ENCODE data around the gene ZNF536.

Gene ZNF536

DNA sequence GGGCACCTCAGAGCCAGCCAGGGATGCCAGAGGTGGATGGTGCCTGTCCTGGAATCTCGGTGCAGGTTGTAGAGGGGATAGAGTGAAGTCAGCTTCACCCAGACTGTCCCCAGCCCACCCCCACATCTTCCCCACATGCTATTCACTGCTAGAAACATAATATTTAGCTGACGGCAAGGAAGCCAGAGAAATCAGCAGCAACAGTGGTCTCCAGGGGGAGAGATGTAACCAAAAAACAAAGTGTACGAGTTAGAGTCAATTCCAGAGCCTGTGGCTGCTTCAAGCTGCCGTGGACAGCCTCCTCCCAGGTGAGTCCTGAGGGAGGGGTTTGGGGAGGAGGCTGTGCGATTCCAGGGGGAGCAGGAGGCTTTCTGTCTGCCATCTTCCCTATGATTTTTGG lies 97.6 kb downstream of the ZNF536 start:
- DNase-seq (ENCODE audit: low read depth): no peak
- TF ChIP-seq, protein P1, sequence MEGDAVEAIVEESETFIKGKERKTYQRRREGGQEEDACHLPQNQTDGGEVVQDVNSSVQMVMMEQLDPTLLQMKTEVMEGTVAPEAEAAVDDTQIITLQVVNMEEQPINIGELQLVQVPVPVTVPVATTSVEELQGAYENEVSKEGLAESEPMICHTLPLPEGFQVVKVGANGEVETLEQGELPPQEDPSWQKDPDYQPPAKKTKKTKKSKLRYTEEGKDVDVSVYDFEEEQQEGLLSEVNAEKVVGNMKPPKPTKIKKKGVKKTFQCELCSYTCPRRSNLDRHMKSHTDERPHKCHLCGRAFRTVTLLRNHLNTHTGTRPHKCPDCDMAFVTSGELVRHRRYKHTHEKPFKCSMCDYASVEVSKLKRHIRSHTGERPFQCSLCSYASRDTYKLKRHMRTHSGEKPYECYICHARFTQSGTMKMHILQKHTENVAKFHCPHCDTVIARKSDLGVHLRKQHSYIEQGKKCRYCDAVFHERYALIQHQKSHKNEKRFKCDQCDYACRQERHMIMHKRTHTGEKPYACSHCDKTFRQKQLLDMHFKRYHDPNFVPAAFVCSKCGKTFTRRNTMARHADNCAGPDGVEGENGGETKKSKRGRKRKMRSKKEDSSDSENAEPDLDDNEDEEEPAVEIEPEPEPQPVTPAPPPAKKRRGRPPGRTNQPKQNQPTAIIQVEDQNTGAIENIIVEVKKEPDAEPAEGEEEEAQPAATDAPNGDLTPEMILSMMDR (conservative IDR thresholded peaks at IDR 0.05; ENCODE audit: low read length): no peak
- H3K4me3 ChIP-seq (ENCODE audit: low read length): no peak overlapping the region

DNA sequence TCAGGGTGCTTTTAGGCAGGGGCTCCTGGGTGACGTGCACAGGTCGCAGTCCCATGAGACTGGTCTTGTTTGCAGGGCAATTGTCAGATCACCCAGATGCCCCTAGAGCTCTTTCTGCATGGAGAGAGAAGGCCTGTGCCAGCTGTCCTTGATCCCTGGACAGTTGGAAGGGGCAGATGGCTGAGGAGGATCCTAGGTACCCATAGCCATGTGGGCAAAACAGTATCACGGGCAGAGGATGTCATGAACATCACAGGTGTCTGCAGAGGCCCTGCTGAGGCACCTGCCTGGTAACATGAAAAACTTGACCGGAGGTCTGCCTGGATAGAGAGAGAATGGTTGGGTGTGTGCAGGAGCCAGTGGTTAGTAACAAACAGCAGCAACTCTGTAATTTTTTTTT lies 99.3 kb downstream of the ZNF536 start:
- DNase-seq (ENCODE audit: low read depth): no peak
- H3K4me3 ChIP-seq (ENCODE audit: low read length): no peak overlapping the region

DNA sequence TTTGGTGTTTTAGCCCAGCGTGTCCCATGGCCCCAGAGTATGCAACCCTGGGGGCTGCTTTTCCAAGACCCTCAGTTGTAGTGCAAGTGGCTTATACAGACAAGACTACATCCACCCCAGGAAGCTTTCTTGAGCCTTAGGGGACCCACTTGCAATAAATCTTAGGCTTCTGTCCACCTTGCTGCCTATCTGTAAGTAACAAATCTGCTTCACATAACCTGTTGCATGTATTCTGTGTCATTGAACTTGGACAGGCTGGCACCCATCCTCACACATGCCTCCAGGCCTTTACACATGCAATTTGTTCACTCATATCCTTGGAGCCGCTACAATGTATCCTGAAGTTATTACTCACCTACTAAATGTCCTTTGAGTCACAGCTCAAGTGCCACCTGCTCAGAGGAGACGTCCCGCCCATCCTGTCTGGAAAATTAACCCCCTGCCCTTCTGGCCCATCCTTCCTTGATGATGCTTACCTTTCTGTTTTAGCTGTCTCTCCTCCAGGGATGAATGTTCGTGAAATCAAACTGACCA lies 101.2 kb downstream of the ZNF536 start:
- H3K4me3 ChIP-seq (ENCODE audit: low read length): no peak overlapping the region
- DNase-seq (ENCODE audit: low read depth): no peak
- TF ChIP-seq, protein P1 (conservative IDR thresholded peaks at IDR 0.05; ENCODE audit: low read length): no peak

More for the DNA sequence above, 99.3 kb downstream of the ZNF536 start:
- TF ChIP-seq, protein P1 (conservative IDR thresholded peaks at IDR 0.05; ENCODE audit: low read length): no peak

DNA sequence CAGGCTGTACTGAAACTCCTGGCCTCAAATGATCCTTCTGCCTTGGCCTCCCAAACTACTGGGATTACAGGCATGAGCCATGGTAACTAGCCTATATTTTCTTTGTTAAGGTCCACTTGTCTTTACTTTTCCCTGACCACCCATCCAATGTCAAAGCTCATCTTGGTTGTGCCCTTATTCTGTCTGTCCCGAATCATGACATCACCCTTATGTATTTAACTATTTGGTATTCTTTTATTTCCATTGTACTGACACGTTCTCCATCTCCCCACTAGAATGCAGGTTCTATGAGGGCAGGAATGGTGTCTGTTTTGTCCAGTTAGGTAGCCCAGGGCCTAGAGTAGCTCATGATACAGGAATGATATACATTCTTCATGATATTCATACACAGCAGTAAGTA lies 104.8 kb downstream of the ZNF536 start:
- TF ChIP-seq, protein P1 (conservative IDR thresholded peaks at IDR 0.05; ENCODE audit: low read length): no peak

DNA sequence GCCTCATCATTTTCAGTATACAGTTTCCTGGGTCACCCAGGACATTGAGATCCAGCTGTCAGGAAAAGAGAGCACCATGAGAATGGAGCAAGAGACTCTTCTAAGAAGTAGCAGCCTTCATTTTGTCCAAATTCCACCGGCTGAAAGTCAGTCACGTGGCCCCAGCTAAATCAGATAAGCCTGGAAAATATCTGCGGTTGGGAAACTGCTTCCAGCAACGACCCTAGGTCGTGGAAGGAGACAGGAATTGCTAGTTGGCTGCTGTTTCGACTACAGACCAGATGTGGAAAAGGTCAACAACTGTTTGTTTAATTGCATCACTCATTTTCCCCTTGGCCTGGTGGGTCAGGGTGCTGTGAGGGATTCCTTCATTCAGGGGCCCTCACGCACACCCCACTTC lies 107.0 kb downstream of the ZNF536 start:
- TF ChIP-seq, protein P1 (conservative IDR thresholded peaks at IDR 0.05; ENCODE audit: low read length): no peak
- H3K4me3 ChIP-seq (ENCODE audit: low read length): no peak overlapping the region
- peak; percentile 75 for DNase-seq (ENCODE audit: low read depth)

More for the DNA sequence above, 104.8 kb downstream of the ZNF536 start:
- no peak overlapping the region for H3K4me3 ChIP-seq (ENCODE audit: low read length)
- no peak for DNase-seq (ENCODE audit: low read depth)

DNA sequence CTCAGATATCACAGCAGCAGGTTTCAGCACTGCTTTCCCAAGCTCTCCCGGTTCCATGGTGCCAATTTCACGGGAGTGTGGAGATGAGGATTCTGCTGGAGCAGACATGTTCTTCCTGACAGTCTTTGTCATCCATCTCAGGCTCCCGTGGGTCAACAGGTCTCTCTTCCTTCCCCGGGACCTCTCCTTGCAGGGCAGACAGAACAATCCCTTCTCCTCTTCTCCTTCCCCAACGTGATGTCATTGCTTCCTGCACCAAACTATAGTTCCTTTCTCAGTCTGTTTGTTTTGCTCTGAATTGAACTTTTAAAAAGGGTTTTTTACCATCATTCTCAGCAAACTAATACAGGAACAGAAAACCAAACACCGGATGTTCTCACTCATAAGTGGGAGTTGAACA lies 107.9 kb downstream of the ZNF536 start:
- no peak overlapping the region for H3K4me3 ChIP-seq (ENCODE audit: low read length)
- DNase-seq (ENCODE audit: low read depth): no peak
- TF ChIP-seq, protein P1 (conservative IDR thresholded peaks at IDR 0.05; ENCODE audit: low read length): no peak

DNA sequence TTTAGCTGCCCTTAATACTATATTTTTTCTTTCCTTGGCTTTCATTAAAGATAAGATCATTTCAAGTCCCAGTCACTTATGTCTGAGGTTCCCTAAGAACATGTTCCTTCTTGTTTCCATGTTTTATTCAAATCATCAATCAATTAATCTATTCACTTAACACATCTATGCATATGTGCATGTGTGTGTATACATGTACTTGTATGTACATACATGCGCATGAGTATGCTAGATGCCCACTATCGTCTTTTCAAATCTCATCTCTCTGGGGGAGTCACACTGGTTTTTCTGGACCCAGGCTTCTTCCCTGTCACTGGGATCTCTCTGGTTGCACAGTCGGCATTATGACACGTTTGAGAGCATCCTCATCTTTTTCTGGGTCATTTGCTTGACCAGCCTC lies 108.9 kb downstream of the ZNF536 start:
- no peak overlapping the region for H3K4me3 ChIP-seq (ENCODE audit: low read length)
- TF ChIP-seq, protein P1 (conservative IDR thresholded peaks at IDR 0.05; ENCODE audit: low read length): no peak
- no peak for DNase-seq (ENCODE audit: low read depth)

Data from AG10803 (cell line).